KBM-7 (cell line): ENCODE results near the gene RPAP2.
A peak's percentile ranks its signal among the peaks of the same experiment; 100 is the strongest.
"Not testable (repeated sequence)": the region's sequence is repeated elsewhere in the genome, so short reads cannot be mapped to it uniquely, and the experiment has no call there.

ENCODE experiments used
- DNase-seq: peaks from one replicate; pipeline ENCODE4 v3.0.0-alpha.2; 2015
- in situ Hi-C: fragments of 300-500 bp; cut with MboI; formaldehyde crosslinking; loops from 2 replicates; pipeline ENCODE4 v1.14.3; 2020; ENCODE audit warnings: low sequenced_read_pairs, low pct_unique_long_range_greater_than_20kb, mixed read lengths

RPAP2 gene

GRCh38 chr1:92298573-92299476, at the start of gene RPAP2, which contains the start of gene GLMN:
Gene RPAP2, plus strand, starts transcription at chr1:92299059. Its CDS starts 15 bp downstream, at chr1:92299074.
Gene GLMN, minus strand, starts transcription at chr1:92298987. Its CDS starts 988 bp downstream, at chr1:92297999.
- in situ Hi-C loops, result no loop called here
- peak; percentile 91 for DNase-seq

GRCh38 chr1:92254714-92255113, 44.1 kb upstream of the RPAP2 start:
- in situ Hi-C loops, DNase-seq: not testable (repeated sequence)

GRCh38 chr1:92259350-92259749, 39.5 kb upstream of the RPAP2 start:
- no peak for DNase-seq
- in situ Hi-C loops, result no loop called here

GRCh38 chr1:92262516-92262915, 36.3 kb upstream of the RPAP2 start:
- in situ Hi-C loops, result no loop called here
- DNase-seq, result no peak

GRCh38 chr1:92273039-92273438, 25.8 kb upstream of the RPAP2 start:
- DNase-seq, result no peak
- in situ Hi-C loops, result no loop called here

- DNase-seq, result no peak
- in situ Hi-C loops, result no loop called here
Observed at GRCh38 chr1:92274939-92275338, 23.9 kb upstream of the RPAP2 start.

GRCh38 chr1:92276082-92276481, 22.8 kb upstream of the RPAP2 start:
- in situ Hi-C loops, result no loop called here
- no peak for DNase-seq

GRCh38 chr1:92277105-92277723, 21.6 kb upstream of the RPAP2 start:
- no peak for DNase-seq
- in situ Hi-C loops, result no loop called here

- in situ Hi-C loops, DNase-seq: not testable (repeated sequence)
Observed at GRCh38 chr1:92279781-92280180, 19.1 kb upstream of the RPAP2 start.

GRCh38 chr1:92281411-92281810, 17.4 kb upstream of the RPAP2 start:
- DNase-seq, in situ Hi-C loops: not testable (repeated sequence)

GRCh38 chr1:92291372-92291999, 7.4 kb upstream of the RPAP2 start:
- in situ Hi-C loops, result no loop called here
- peak; percentile 77 for DNase-seq

- DNase-seq, result no peak
- in situ Hi-C loops, result no loop called here
Observed at GRCh38 chr1:92298213-92298572, 666 bp upstream of the RPAP2 start.

GRCh38 chr1:92299477-92300150, 755 bp downstream of the RPAP2 start:
- in situ Hi-C loops, result loop anchor here (25.0 kb wide), 1 partner anchor 313 kb away; no protein-coding TSS in a partner anchor
- peak; percentile 37 for DNase-seq

GRCh38 chr1:92301021-92301420, 2.2 kb downstream of the RPAP2 start:
- in situ Hi-C loops, result loop anchor here (25.0 kb wide), 1 partner anchor 311 kb away; no protein-coding TSS in a partner anchor
- DNase-seq, result peak; percentile 50

GRCh38 chr1:92306020-92306419, 7.2 kb downstream of the RPAP2 start:
- in situ Hi-C loops, result loop anchor here (25.0 kb wide), 1 partner anchor 306 kb away; no protein-coding TSS in a partner anchor
- no peak for DNase-seq

- DNase-seq, result no peak
- in situ Hi-C loops, result loop anchor here (25.0 kb wide), 1 partner anchor 304 kb away; no protein-coding TSS in a partner anchor
Observed at GRCh38 chr1:92307980-92308379, 9.1 kb downstream of the RPAP2 start.

- DNase-seq, result peak; percentile 68
- in situ Hi-C loops, result loop anchor here (10.0 to 25.0 kb wide), 2 partner anchors 155 to 302 kb away; no protein-coding TSS in a partner anchor
Observed at GRCh38 chr1:92310185-92310597, 11.3 kb downstream of the RPAP2 start.

GRCh38 chr1:92314024-92314423, 15.2 kb downstream of the RPAP2 start:
- DNase-seq, result no peak
- in situ Hi-C loops, result loop anchor here (10.0 to 25.0 kb wide), 2 partner anchors 151 to 298 kb away; no protein-coding TSS in a partner anchor
